Right lobe of liver (tissue), 6 donors: ENCODE measurements around the gene SCN5A. TPM values are rescaled to one million over a fixed set of nuclear protein-coding genes. Genes with fewer than 3 reads are reported as not detected.
"Not testable (repeated sequence)": the region's sequence is repeated elsewhere in the genome, so short reads cannot be mapped to it uniquely, and the experiment has no call there.

Source experiments
- ATAC-seq, 4 donors: fragments of 200-7000 bp; cut with Tn5 transposase; one replicate each; pipeline ENCODE4 v1.9.1; 2020; ENCODE audit warnings: mild to moderate bottlenecking in 4 of 4, moderate library complexity in 4 of 4
- DNase-seq, 3 donors: peaks; one replicate each; pipeline ENCODE4 v3.0.0-alpha.2; 2020
- H3K27ac ChIP-seq, 3 donors: fragments of 200-600 bp; one replicate each; pipeline ENCODE4 v1.8.0; 2022
- H3K27me3 ChIP-seq, 2 donors: fragments of 200-600 bp; one replicate each; pipeline ENCODE4 v1.8.0; 2022
- H3K36me3 ChIP-seq, 4 donors: fragments of 200-600 bp; sonication (generic) in 1 of 4; one replicate each; pipeline versions ENCODE4 v1.5.1 to v1.8.0; 2017 to 2022; ENCODE audit warnings: control low read depth in 1 of 4
- H3K4me1 ChIP-seq, 4 donors: fragments of 200-600 bp; sonication (generic) in 1 of 4; one replicate each; pipeline versions ENCODE4 v1.5.1 to v1.8.0; 2017 to 2022; ENCODE audit warnings: control low read depth in 1 of 4
- H3K4me3 ChIP-seq, 3 donors: fragments of 200-600 bp; one replicate each; pipeline ENCODE4 v1.8.0; 2022
- H3K9me3 ChIP-seq, 4 donors: fragments of 200-600 bp; sonication (generic) in 1 of 4; one replicate each; pipeline versions ENCODE4 v1.5.1 to v1.8.0; 2017 to 2022; ENCODE audit warnings: control low read depth in 1 of 4
- POLR2A ChIP-seq: fragments of 450-650 bp; IDR thresholded peaks from one replicate; pipeline ENCODE4 v1.6.1; 2017; ENCODE audit warnings: antibody characterized with exemption, mild to moderate bottlenecking
- WGBS: methylation state at CpG from one replicate; pipeline ENCODE4 v1.1.6; 2018; ENCODE audit warnings: low coverage, low lambda C conversion rate; ENCODE audit not compliant: insufficient coverage; ENCODE audit errors: missing lambda C conversion rate; 5-methylcytosine and 5-hydroxymethylcytosine counted together
- intact Hi-C, 2 donors: fragments of 100-400 bp; cut with DNase I; formaldehyde crosslinking; loops; one replicate each; pipeline versions ENCODE4 v1.11.2 to v1.14.1; 2022
- total RNA-seq, 6 experiments: library from RNA; depleted of rRNA in 2 of 6; stranded (reverse); fragments of >200 nt in 2 of 6; fragmentation: NEBNext Ultra II Directional in 3 of 6; extraction: Animal tissue kit (Norgen Biotek cat#: 25700) in 3 of 6; gene quantifications; one replicate each; pipeline versions ENCODE4 v1.1.0 to v1.2.4, GENCODE V29; 2016 to 2023
- TF ChIP-seq, protein P1 (sequence below), 4 donors: fragments of 200-600 bp in 3 of 4; fragments of 450-650 bp in 1 of 4; IDR thresholded peaks; one replicate each; pipeline versions ENCODE4 v1.5.1 to v1.8.0; 2016 to 2022; ENCODE audit warnings: antibody characterized with exemption in 4 of 4, mild to moderate bottlenecking in 2 of 4
- donor health status: DM: no; HTN: yes; CAD: no.
- donor health status: DM: no; HTN: no; CAD: no.
- donor health status: DM: no; HTN: no; CAD: no.
- donor health status: DM: no; HTN: yes; CAD: no.
- donor health status: DM: no; HTN: yes; CAD: no.

SCN5A gene
- total RNA-seq, 6 experiments from 2014 or later, result 0.02 TPM; not detected in 5

GRCh38 chr3:38573556-38573955, 75.9 kb downstream of the SCN5A start:
- no peak for TF ChIP-seq POLR2A
- TF ChIP-seq, protein P1, sequence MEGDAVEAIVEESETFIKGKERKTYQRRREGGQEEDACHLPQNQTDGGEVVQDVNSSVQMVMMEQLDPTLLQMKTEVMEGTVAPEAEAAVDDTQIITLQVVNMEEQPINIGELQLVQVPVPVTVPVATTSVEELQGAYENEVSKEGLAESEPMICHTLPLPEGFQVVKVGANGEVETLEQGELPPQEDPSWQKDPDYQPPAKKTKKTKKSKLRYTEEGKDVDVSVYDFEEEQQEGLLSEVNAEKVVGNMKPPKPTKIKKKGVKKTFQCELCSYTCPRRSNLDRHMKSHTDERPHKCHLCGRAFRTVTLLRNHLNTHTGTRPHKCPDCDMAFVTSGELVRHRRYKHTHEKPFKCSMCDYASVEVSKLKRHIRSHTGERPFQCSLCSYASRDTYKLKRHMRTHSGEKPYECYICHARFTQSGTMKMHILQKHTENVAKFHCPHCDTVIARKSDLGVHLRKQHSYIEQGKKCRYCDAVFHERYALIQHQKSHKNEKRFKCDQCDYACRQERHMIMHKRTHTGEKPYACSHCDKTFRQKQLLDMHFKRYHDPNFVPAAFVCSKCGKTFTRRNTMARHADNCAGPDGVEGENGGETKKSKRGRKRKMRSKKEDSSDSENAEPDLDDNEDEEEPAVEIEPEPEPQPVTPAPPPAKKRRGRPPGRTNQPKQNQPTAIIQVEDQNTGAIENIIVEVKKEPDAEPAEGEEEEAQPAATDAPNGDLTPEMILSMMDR (IDR thresholded peaks at IDR 0.05), result no peak
- WGBS, result 47% methylated on average over 3 of the region's 3 CpGs
- ATAC-seq (no peak), DNase-seq (peak in 1 of 3 donors; percentile 28)
- Histone ChIP-seq H3K27me3 (no peaks in the 10 kb centered on the region), H3K4me1 (no peaks in the 10 kb centered on the region), H3K36me3 (no peaks in the 10 kb centered on the region), H3K27ac (no peak overlapping the region), H3K4me3 (no peak overlapping the region), H3K9me3 (no peaks in the 10 kb centered on the region)
- intact Hi-C loops, result no loop called here

DNA sequence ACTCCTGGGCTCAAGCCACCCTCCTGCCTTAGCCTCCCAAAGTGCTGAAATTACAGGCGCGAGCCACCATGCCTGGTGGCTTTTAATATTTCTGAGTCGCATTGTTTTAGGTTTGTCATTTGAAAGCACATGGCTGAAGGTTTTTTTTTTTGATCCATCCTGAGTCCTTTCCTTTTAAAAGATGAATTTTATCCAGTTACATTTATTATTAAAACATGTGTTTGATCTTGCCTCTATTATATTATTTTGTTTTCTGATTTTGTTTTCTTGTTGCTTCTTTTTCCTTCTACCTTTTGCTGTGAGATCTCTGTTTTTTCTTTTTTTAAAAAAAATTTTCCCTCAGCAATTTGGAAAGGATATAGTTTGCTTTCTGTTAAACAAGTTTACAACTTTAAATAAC, 76.4 kb downstream of the SCN5A start:
- no CpG with 5 or more reads among the region's 3 CpGs for WGBS
- intact Hi-C loops, result no loop called here
- peak in 1 of 3 donors; percentile 18 for DNase-seq
- H3K9me3 ChIP-seq, result no peaks in the 10 kb centered on the region
- H3K36me3 ChIP-seq, result no peaks in the 10 kb centered on the region
- TF ChIP-seq, protein P1 (IDR thresholded peaks at IDR 0.05), result no peak
- no peak for TF ChIP-seq POLR2A
- H3K4me1 ChIP-seq, result no peaks in the 10 kb centered on the region
- H3K27me3 ChIP-seq, result no peaks in the 10 kb centered on the region
- H3K4me3 ChIP-seq, result no peak overlapping the region
- ATAC-seq, result no peak
- no peak overlapping the region for H3K27ac ChIP-seq

- no peaks in the 10 kb centered on the region for H3K4me1 ChIP-seq
- whole genome bisulfite sequencing, result 79% methylated on average over 4 of the region's 4 CpGs
- ATAC-seq (no peak), DNase-seq (peak in 1 of 3 donors; percentile 33)
- no peak overlapping the region for H3K4me3 ChIP-seq
- no peak for TF ChIP-seq POLR2A
- TF ChIP-seq, protein P1 (IDR thresholded peaks at IDR 0.05), result no peak
- no peaks in the 10 kb centered on the region for H3K36me3 ChIP-seq
- no peaks in the 10 kb centered on the region for H3K27me3 ChIP-seq
- H3K9me3 ChIP-seq, result no peaks in the 10 kb centered on the region
- intact Hi-C loops, result no loop called here
- H3K27ac ChIP-seq, result no peak overlapping the region
Measured at GRCh38 chr3:38567498-38567897, 82.0 kb downstream of the SCN5A start.

- H3K9me3 ChIP-seq, ATAC-seq, H3K36me3 ChIP-seq, H3K27ac ChIP-seq, H3K27me3 ChIP-seq, H3K4me1 ChIP-seq, intact Hi-C loops, DNase-seq, H3K4me3 ChIP-seq: not testable (repeated sequence)
- WGBS, result 69% methylated on average over 7 of the region's 7 CpGs
Measured at GRCh38 chr3:38566794-38567193, 82.7 kb downstream of the SCN5A start.

DNA sequence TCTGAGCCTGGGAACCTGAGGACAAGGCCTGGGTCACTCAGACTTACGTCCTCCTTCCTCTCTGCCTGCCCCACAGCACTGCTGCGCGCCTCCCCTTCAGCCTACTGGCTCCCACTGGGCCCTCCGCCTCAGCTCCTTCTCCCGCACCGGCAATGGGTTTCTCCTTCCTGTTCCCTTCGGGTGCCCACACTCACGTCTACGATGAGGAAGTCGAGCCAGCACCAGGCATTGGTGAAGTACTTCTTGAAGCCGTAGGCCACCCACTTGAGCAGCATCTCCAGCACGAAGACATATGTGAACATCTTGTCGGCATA, 83.3 kb downstream of the SCN5A start:
- Histone ChIP-seq H3K36me3 (no peaks in the 10 kb centered on the region), H3K27me3 (no peaks in the 10 kb centered on the region), H3K9me3 (no peaks in the 10 kb centered on the region), H3K4me3 (no peak overlapping the region), H3K4me1 (no peaks in the 10 kb centered on the region), H3K27ac (no peak overlapping the region)
- 95% methylated on average over 10 of the region's 13 CpGs for WGBS
- TF ChIP-seq, protein P1 (IDR thresholded peaks at IDR 0.05), result no peak
- no peak for TF ChIP-seq POLR2A
- DNase-seq, result peak in 1 of 3 donors; percentile 29
- ATAC-seq, result no peak
- intact Hi-C loops, result no loop called here
